GM12874 (cell line): ENCODE results near the gene PRICKLE2.

Experiments
- CTCF ChIP-seq: IDR thresholded peaks from 2 replicates; pipeline ENCODE4 v1.5.1; 2011; ENCODE audit warnings: low read depth, mild to moderate bottlenecking, control low read depth, low read length, moderate library complexity; ENCODE audit not compliant: insufficient read depth

The PRICKLE2 gene

GRCh38 chr3:64081235-64081630, 144.0 kb downstream of the PRICKLE2 start:
- no peak for TF ChIP-seq CTCF

- no peak for TF ChIP-seq CTCF
Measured at GRCh38 chr3:64080616-64081234, 144.5 kb downstream of the PRICKLE2 start.

GRCh38 chr3:64079369-64080150, 145.7 kb downstream of the PRICKLE2 start:
- TF ChIP-seq CTCF, result no peak

GRCh38 chr3:64078966-64079365, 146.3 kb downstream of the PRICKLE2 start:
- TF ChIP-seq CTCF, result no peak

- TF ChIP-seq CTCF, result no peak
Measured at GRCh38 chr3:64074895-64075679, 150.2 kb downstream of the PRICKLE2 start.

GRCh38 chr3:64074060-64074459, 151.2 kb downstream of the PRICKLE2 start:
- no peak for TF ChIP-seq CTCF

- TF ChIP-seq CTCF, result no peak
Measured at GRCh38 chr3:64073158-64073761, 152.0 kb downstream of the PRICKLE2 start.
